ENCODE measurements around the gene PAK5.

Gene PAK5

GRCh38 chr20:9551808-9552550 lies 286.9 kb downstream of the PAK5 start:
- DNase-seq (ENCODE audit: extremely low read depth, low read depth): no peak
- no peak for TF ChIP-seq CTCF (IDR thresholded peaks at IDR 0.05; ENCODE audit: low read depth, low read length)

DNA sequence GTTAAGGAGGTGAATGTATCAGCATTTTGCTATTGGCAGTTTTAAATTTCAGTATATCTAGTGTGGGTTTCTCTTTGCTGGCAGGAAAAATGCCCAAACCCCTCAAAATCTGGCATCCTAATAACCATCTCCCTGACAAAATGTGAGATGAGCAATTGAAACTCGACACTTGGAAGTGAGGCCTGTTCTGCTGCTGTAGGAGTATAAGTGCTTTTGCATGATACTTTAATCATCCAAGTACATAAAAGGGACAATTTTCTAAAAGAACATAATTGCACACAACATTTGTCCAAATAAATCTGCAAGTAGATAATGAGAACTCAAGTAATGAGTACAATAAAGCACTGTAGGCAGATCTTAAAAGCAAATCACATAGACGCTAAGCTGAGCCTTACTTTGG lies 288.0 kb downstream of the PAK5 start:
- no peak for DNase-seq (ENCODE audit: extremely low read depth, low read depth)
- TF ChIP-seq CTCF (IDR thresholded peaks at IDR 0.05; ENCODE audit: low read depth, low read length): no peak

DNA sequence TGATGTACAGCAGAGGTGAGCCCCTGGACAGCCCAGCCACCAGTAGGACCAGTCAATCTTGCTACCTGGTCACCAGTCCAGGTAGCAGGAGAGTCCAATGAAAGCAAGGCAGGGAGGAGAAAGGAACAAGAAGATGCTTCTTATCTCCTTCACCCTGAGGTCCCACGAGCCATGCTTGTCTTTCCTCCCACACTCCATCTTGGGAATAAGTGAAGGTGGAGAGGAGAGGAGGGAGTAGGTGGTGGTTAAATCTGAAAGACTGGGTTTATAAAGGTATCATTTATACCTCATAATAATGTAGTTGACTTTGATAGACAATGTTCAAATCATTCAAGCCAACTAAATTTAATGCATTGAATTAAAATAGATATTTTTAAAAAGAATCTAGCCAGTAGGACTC lies 288.6 kb downstream of the PAK5 start:
- no peak for DNase-seq (ENCODE audit: extremely low read depth, low read depth)
- no peak for TF ChIP-seq CTCF (IDR thresholded peaks at IDR 0.05; ENCODE audit: low read depth, low read length)

DNA sequence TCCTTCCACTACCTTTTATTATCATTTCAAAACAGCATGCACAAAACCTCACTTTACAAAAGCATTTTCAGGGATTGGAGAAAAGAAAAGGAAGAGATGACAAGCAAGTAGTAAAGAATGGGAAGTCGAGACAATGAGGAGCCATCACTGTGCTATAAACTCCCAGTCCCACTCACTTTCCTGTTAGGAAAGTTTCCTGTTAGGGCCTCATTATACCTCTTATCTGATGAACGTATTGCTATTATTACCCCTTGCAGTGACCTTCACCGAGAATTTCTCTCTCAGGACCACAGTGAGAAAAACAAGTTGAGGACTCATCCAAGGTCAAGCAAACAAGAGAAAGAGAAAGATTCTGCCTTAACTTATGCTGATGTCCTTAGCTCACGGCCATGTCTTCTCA lies 295.7 kb downstream of the PAK5 start:
- no peak for DNase-seq (ENCODE audit: extremely low read depth, low read depth)
- TF ChIP-seq CTCF (IDR thresholded peaks at IDR 0.05; ENCODE audit: low read depth, low read length): no peak

DNA sequence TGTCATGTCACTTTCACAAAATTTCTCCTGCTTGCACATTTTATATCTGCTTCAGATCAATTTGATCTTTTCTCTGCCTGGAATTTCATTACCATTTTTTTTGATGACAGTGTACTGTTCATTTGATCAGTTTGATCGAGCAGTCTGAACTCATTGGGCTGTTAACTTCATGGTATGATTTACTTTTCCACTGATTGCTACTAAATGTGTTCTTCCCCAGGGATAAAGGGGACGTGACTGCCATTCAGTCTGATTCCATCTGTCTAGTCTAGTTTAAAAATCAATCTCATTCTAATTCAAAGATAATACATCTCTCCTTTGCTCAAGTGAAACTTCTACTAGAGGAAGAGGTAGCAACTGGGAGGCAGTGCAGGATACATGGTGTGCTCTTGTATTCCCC lies 303.4 kb downstream of the PAK5 start:
- TF ChIP-seq CTCF (IDR thresholded peaks at IDR 0.05; ENCODE audit: low read depth, low read length): no peak
- DNase-seq (ENCODE audit: extremely low read depth, low read depth): no peak

DNA sequence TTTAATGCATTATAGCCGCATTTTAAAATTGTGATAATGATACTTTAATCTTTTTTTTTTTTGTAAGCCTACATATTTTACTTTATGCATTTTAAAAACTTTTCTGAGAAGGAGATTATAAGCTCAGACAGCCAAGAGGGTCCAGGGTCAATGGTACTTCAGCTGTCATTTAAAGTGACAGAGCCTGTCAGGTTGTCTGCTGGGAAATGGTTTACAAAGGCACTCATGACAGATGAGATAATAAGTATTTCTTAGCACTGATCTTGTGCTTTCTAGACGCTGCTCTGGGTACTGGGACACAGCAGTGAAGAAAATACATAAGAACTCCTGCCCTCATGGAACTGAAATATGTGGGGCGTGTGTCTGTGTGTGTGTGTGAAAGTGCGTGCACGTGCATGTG lies 304.9 kb downstream of the PAK5 start:
- no peak for TF ChIP-seq CTCF (IDR thresholded peaks at IDR 0.05; ENCODE audit: low read depth, low read length)
- DNase-seq (ENCODE audit: extremely low read depth, low read depth): no peak

DNA sequence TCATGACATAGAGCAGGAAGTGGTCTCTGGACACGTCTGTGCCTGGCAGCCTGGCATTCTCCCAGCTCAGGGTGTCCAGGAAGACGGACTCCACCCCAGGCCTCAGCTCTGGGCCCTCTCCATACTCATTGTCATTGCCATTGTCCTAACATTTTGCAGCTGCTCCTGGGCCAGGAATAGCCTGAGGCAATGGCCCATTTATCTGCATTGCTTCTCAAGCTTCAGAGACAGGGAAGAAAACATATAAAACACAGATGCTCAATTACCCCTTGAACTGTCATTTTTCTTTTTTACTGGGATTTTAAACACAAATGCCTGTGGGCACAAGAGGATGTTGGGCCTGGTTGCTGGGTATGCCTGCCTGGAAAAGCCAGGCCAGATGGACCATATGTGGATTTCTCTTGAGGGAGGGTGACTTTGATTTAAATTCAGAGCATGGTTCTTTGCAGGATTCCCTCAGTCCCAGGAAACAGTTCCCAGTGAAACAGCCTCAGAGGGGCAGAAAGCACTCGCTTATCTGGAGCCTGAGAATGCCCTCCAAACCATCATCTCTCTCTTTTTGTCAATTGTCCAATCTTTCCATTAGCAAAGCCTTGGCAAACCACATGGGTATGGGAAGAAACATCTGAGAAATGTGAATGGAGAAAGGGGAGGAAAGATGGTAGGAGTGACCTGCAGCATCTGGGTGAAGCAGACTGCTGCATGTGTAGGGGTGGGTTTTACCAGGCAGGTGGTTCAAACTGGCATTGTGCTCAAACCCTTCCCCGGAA lies 306.6 kb downstream of the PAK5 start:
- no peak for DNase-seq (ENCODE audit: extremely low read depth, low read depth)

More for the DNA sequence above, 306.6 kb downstream of the PAK5 start:
- no peak for TF ChIP-seq CTCF (IDR thresholded peaks at IDR 0.05; ENCODE audit: low read depth, low read length)

Data from AG09319 (cell line).